Endothelial cell of umbilical vein (primary cell): ENCODE results near the gene NSMCE3. TPM values are rescaled to one million over a fixed set of nuclear protein-coding genes. Genes with fewer than 3 reads are reported as not detected.

Source experiments
- BruUV-seq: library from RNA; stranded (reverse); fragments of 400-500 nt; replicated peaks from 2 replicates; lab custom pipeline; 2021; lab: Mats Ljungman, UMichigan
- CTCF ChIA-PET: fragments of 300-600, 350-600 bp; sonication (Branson Sonifier 250); formaldehyde crosslinking; loops from one replicate; lab custom pipeline; 2021; ENCODE audit warnings: antibody characterized with exemption, inconsistent platforms; lab: Charles Lee
- POLR2A ChIA-PET: fragments of 300-600, 350-600 bp; sonication (Branson Sonifier 250); formaldehyde crosslinking; loops from one replicate; lab custom pipeline; 2021; ENCODE audit warnings: antibody characterized with exemption, inconsistent platforms; lab: Charles Lee
- DNase-seq: peaks from one replicate; pipeline ENCODE4 v3.0.0-alpha.2; 2011; ENCODE audit warnings: low read depth, low spot score
- FAIRE-seq: peaks from 2 replicates; lab custom pipeline; 2011; peaks lifted over from hg19 to GRCh38; lab: Jason Lieb, UNC
- H2AFZ ChIP-seq: 2 replicates; pipeline ENCODE4 v1.6.0; 2012; ENCODE audit warnings: low read depth, low read length, control low read depth, inconsistent platforms
- H3K27ac ChIP-seq: 2 replicates; pipeline ENCODE4 v1.5.1; 2011; ENCODE audit warnings: low read depth, mild to moderate bottlenecking, control low read depth, low read length, moderate library complexity; ENCODE audit not compliant: insufficient read depth
- H3K27me3 ChIP-seq, 2 experiments: 2 replicates each; pipeline versions ENCODE4 v1.6.0 to v1.6.1; 2011; ENCODE audit warnings: low read length in 2 of 2, mixed read lengths in 1 of 2; ENCODE audit not compliant: control insufficient read depth in 2 of 2, insufficient read depth in 2 of 2
- H3K36me3 ChIP-seq, 2 experiments: 2 replicates in 1 of 2; 3 replicates in 1 of 2; pipeline ENCODE4 v1.5.1; 2011; ENCODE audit warnings: low read length in 2 of 2, mild to moderate bottlenecking in 1 of 2, moderate library complexity in 1 of 2; ENCODE audit not compliant: control insufficient read depth in 2 of 2, insufficient read depth in 2 of 2; ENCODE audit errors: extremely low read depth in 1 of 2
- H3K4me1 ChIP-seq: 3 replicates; pipeline ENCODE4 v1.5.1; 2011; ENCODE audit warnings: mild to moderate bottlenecking, low read length; ENCODE audit not compliant: control insufficient read depth, insufficient read depth; ENCODE audit errors: extremely low read depth
- H3K4me2 ChIP-seq: 2 replicates; pipeline ENCODE4 v1.6.1; 2011; ENCODE audit warnings: low read length, control low read depth, mixed read lengths; ENCODE audit not compliant: insufficient read depth
- H3K4me3 ChIP-seq, 3 experiments: fragments of 200-600 bp in 1 of 3; sonication (generic), shearing (Covaris generic) in 1 of 3; replicated peaks in 1 of 3; 2 replicates each; pipeline ENCODE4 v1.5.1; 2011 to 2016; ENCODE audit warnings: control low read depth in 3 of 3, low read length in 3 of 3, mild to moderate bottlenecking in 2 of 3, inconsistent platforms in 1 of 3, low read depth in 1 of 3, moderate library complexity in 1 of 3; ENCODE audit not compliant: insufficient read depth in 1 of 3
- H3K79me2 ChIP-seq: 2 replicates; pipeline ENCODE4 v1.6.0; 2012; ENCODE audit warnings: low read length, inconsistent platforms; ENCODE audit not compliant: control insufficient read depth, insufficient read depth
- H3K9ac ChIP-seq: replicated peaks from 2 replicates; pipeline ENCODE3; 2011; ENCODE audit warnings: low read length, control low read depth; ENCODE audit not compliant: insufficient read depth; ENCODE audit errors: extremely low read depth
- H3K9me1 ChIP-seq: replicated peaks from 3 replicates; pipeline ENCODE4 v1.6.0; 2011; ENCODE audit warnings: mild to moderate bottlenecking, low read length; ENCODE audit not compliant: control insufficient read depth, insufficient read depth; ENCODE audit errors: extremely low read depth
- H3K9me3 ChIP-seq: replicated peaks from 2 replicates; pipeline ENCODE4 v1.5.1; 2012; ENCODE audit warnings: low read length, inconsistent platforms; ENCODE audit not compliant: control insufficient read depth, insufficient read depth
- H4K20me1 ChIP-seq: replicated peaks from 2 replicates; pipeline ENCODE3; 2011; ENCODE audit warnings: mild to moderate bottlenecking, low read length; ENCODE audit not compliant: control insufficient read depth, insufficient read depth; ENCODE audit errors: extremely low read depth
- EZH2 ChIP-seq: IDR thresholded peaks from 2 replicates; pipeline ENCODE4 v1.6.1; 2012; ENCODE audit warnings: borderline replicate concordance, low read depth, mild to moderate bottlenecking, moderate library complexity, low read length, inconsistent platforms; ENCODE audit not compliant: severe bottlenecking
- GATA2 ChIP-seq: IDR thresholded peaks from 2 replicates; pipeline ENCODE4 v1.7.0; 2011; ENCODE audit warnings: low read depth, mild to moderate bottlenecking, moderate library complexity, mixed read lengths, low read length; ENCODE audit not compliant: insufficient read length, insufficient read depth
- JUN ChIP-seq: IDR thresholded peaks from 2 replicates; pipeline ENCODE4 v1.6.1; 2011; ENCODE audit warnings: borderline replicate concordance, low read depth; ENCODE audit not compliant: insufficient read length, insufficient read depth
- MAX ChIP-seq: IDR thresholded peaks from 2 replicates; pipeline ENCODE4 v1.6.1; 2011; ENCODE audit not compliant: insufficient read depth, insufficient read length
- MYC ChIP-seq: IDR thresholded peaks from one replicate; pipeline ENCODE4 v1.6.1; 2011; ENCODE audit warnings: mild to moderate bottlenecking, low read depth, low read length
- POLR2A ChIP-seq: IDR thresholded peaks from 2 replicates; pipeline ENCODE4 v1.6.1; 2012; ENCODE audit warnings: low read depth, mild to moderate bottlenecking, control low read depth, low read length
- POLR2AphosphoS5 ChIP-seq: IDR thresholded peaks from 2 replicates; pipeline ENCODE4 v1.6.1; 2012; ENCODE audit warnings: low read depth, mild to moderate bottlenecking, control low read depth, low read length, moderate library complexity; ENCODE audit not compliant: insufficient read depth
- dilution Hi-C: fragments of 300-500 bp; cut with MboI; formaldehyde crosslinking; loops from one replicate; pipeline ENCODE4 v1.15.0; 2019; ENCODE audit warnings: low sequenced_read_pairs; ENCODE audit not compliant: extremely low pct_ligation_motif_present
- intact Hi-C: fragments of 100-400 bp; cut with micrococcal nuclease; formaldehyde crosslinking; loops from one replicate; pipeline ENCODE4 v1.10.0; 2022
- polyA plus RNA-seq, 4 experiments: library from polyadenylated mRNA; depleted of rRNA in 3 of 4; stranded (reverse) in 3 of 4; unstranded in 1 of 4; fragments of >200 nt; gene quantifications; 2 replicates each; pipeline versions ENCODE4 v1.2.1 to v1.2.3, GENCODE V29; 2011 to 2012; ENCODE audit warnings: missing spikeins in 1 of 4
- total RNA-seq: library from RNA; stranded (reverse); gene quantifications from 2 replicates; pipeline ENCODE4 v1.2.3, GENCODE V29; 2021
- TF ChIP-seq, protein P1 (sequence below), 2 donors: IDR thresholded peaks; 1 replicate in 1 of 2; 2 replicates in 1 of 2; pipeline ENCODE4 v1.5.1; 2011; ENCODE audit warnings: low read length in 2 of 2, mild to moderate bottlenecking in 2 of 2, moderate library complexity in 2 of 2, control low read depth in 1 of 2, inconsistent platforms in 1 of 2, low read depth in 1 of 2; ENCODE audit not compliant: insufficient read depth in 1 of 2; ENCODE audit errors: extremely low read depth in 1 of 2

NSMCE3 gene
- total and polyA plus RNA-seq, 2 donors (not counting 3 experiments of a cell fraction or from before 2014, with no cell fraction given) = 4.5 to 5.8 TPM

DNA sequence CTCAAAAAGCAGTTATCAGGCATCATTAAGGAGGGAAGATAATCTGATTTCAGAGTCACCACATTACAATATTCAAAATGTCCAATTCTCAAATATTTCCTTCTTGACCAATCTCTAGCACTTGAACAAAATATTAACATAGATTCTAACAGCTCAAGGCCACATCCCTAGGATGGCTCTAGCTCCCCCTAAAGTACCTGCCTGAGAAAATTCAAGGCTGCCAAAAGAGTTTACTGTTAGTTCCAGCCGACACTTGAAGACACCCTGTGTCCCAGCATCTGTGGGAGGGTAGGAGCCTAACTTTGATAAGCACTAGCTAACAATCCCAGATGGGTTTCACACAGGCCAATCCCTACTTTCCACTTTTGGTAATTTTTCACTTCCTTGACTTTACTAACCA is 10.4 kb downstream of the NSMCE3 start:
- Histone ChIP-seq H3K9me1 (no peaks in the 10 kb centered on the region), H3K9ac (no peak overlapping the region), H3K27ac (no peak overlapping the region), H3K79me2 (no peaks in the 10 kb centered on the region), H3K27me3 (no peaks in the 10 kb centered on the region), H3K4me3 (no peak overlapping the region), H2AFZ (no peak overlapping the region), H4K20me1 (no peaks in the 10 kb centered on the region), H3K9me3 (no peaks in the 10 kb centered on the region), H3K4me1 (no peaks in the 10 kb centered on the region), H3K4me2 (no peak overlapping the region), H3K36me3 (no peaks in the 10 kb centered on the region)
- CTCF ChIA-PET = no interaction called here
- no TSS peak for BruUV-seq
- intact Hi-C loops = no loop called here
- dilution Hi-C loops = no loop called here
- no peak for FAIRE-seq
- TF ChIP-seq POLR2A (no peak), MAX (no peak), MYC (no peak), EZH2 (no peak), GATA2 (no peak), POLR2AphosphoS5 (no peak), JUN (no peak)
- TF ChIP-seq, protein P1, sequence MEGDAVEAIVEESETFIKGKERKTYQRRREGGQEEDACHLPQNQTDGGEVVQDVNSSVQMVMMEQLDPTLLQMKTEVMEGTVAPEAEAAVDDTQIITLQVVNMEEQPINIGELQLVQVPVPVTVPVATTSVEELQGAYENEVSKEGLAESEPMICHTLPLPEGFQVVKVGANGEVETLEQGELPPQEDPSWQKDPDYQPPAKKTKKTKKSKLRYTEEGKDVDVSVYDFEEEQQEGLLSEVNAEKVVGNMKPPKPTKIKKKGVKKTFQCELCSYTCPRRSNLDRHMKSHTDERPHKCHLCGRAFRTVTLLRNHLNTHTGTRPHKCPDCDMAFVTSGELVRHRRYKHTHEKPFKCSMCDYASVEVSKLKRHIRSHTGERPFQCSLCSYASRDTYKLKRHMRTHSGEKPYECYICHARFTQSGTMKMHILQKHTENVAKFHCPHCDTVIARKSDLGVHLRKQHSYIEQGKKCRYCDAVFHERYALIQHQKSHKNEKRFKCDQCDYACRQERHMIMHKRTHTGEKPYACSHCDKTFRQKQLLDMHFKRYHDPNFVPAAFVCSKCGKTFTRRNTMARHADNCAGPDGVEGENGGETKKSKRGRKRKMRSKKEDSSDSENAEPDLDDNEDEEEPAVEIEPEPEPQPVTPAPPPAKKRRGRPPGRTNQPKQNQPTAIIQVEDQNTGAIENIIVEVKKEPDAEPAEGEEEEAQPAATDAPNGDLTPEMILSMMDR (IDR thresholded peaks at IDR 0.05; ENCODE audit: extremely low read depth in 1 of 2, insufficient read depth in 1 of 2, low read depth in 1 of 2, low read length in 2 of 2) = no peak
- POLR2A ChIA-PET = no interaction called here
- DNase-seq = no peak
